GM12891 (cell line): Measurements from ENCODE around the gene AQP12A.

ENCODE experiments used
- DNase-seq: peaks from one replicate; pipeline ENCODE4 v3.0.0; 2011; ENCODE audit warnings: low spot score; ENCODE audit not compliant: insufficient read length
- FAIRE-seq: peaks from 2 replicates; lab custom pipeline; 2011; peaks lifted over from hg19 to GRCh38; lab: Jason Lieb, UNC
- PAX5 ChIP-seq: IDR thresholded peaks from 2 replicates; pipeline ENCODE4 v1.6.1; 2011; ENCODE audit warnings: low read length, moderate library complexity, mild to moderate bottlenecking; ENCODE audit not compliant: insufficient read depth, severe bottlenecking
- POLR2A ChIP-seq: IDR thresholded peaks from 2 replicates; pipeline ENCODE4 v1.6.1; 2011; ENCODE audit warnings: low read depth, low read length, control low read depth
- POLR2AphosphoS5 ChIP-seq: IDR thresholded peaks from 2 replicates; pipeline ENCODE4 v1.6.1; 2011; ENCODE audit warnings: low read depth, low read length, control low read depth
- POU2F2 ChIP-seq: IDR thresholded peaks from 2 replicates; pipeline ENCODE4 v1.6.1; 2011; ENCODE audit warnings: low read depth, mild to moderate bottlenecking, control low read depth, low read length, moderate library complexity
- SPI1 ChIP-seq: IDR thresholded peaks from 2 replicates; pipeline ENCODE4 v1.6.1; 2011; ENCODE audit warnings: low read depth, low read length, control low read depth
- TAF1 ChIP-seq: IDR thresholded peaks from 2 replicates; pipeline ENCODE4 v1.6.1; 2011; ENCODE audit warnings: low read depth, low read length, control low read depth

The AQP12A gene

DNA sequence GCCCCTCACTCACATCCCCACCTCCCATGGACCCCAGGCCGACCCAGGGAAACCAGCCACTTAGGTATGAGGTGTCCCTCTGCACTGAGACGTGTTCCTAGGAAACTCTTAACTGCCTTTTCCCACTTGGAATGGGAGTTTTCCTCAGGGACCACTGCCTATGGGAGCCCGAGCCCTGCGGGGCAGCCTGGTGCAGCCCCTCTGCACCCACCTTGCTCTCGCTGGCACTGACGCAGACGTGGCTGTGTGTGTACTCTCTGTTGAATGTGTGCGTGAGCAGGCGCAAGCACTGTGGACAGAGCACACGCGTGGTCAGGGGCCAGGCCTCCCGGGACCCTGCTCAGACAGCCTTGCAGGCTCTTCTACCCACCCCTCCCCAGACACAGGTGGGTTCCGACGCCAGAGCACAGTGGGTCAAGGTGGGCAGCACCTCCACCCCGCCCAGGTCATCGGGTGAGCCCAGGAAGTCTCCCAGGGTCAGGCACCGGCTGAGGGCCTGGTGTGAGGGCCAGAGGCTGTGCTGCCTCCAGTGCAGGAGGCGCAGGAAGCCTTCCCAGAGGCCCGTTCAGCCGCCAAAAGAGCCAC is 30.0 kb downstream of the AQP12A start:
- DNase-seq (no peak), FAIRE-seq (no peak)
- TF ChIP-seq POLR2A (no peak), POLR2AphosphoS5 (no peak), POU2F2 (no peak), TAF1 (no peak), PAX5 (no peak), SPI1 (no peak)

- FAIRE-seq, result no peak
- DNase-seq, result no peak
- TF ChIP-seq PAX5, result no peak
- no peak for TF ChIP-seq SPI1
- TF ChIP-seq POU2F2, result no peak
- TF ChIP-seq POLR2A, result no peak
- TF ChIP-seq POLR2AphosphoS5, result no peak
- TF ChIP-seq TAF1, result no peak
These were observed 30.7 kb downstream of the AQP12A start for GRCh38 chr2:240722376-240722775.

GRCh38 chr2:240722796-240723735 is 31.4 kb downstream of the AQP12A start:
- FAIRE-seq, result no peak

GRCh38 chr2:240723851-240724250 is 32.2 kb downstream of the AQP12A start:
- no peak for DNase-seq
- TF ChIP-seq PAX5 (no peak), POU2F2 (no peak), SPI1 (no peak), POLR2A (no peak), TAF1 (no peak), POLR2AphosphoS5 (no peak)
- no peak for FAIRE-seq

More at GRCh38 chr2:240722796-240723735, 31.4 kb downstream of the AQP12A start:
- no peak for TF ChIP-seq SPI1
- no peak for DNase-seq

GRCh38 chr2:240724431-240724830 is 32.8 kb downstream of the AQP12A start:
- TF ChIP-seq POU2F2 (no peak), POLR2A (no peak), TAF1 (no peak), POLR2AphosphoS5 (no peak), PAX5 (no peak), SPI1 (no peak)
- no peak for FAIRE-seq
- DNase-seq, result no peak

DNA sequence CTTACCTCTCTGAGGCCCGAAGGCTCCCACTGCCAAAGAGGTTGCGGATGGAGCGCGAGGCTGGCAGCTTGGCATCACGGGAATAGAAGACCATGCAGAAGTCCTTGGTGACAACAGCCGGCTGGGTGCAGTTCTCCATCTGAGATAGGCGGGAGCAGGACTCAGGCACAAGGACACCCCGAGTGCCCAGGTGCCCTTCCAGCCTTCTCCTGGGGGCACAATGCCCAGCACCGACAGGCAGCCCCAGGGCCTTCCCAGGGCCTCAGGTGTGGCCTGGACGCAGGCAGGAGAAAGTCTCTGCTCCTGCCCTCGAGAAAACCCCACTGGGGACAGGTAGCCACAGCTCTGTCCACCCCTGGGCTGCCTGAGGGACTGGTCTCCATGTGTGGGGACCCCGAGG is 33.6 kb downstream of the AQP12A start:
- DNase-seq (no peak), FAIRE-seq (no peak)
- TF ChIP-seq POLR2A, result no peak
- TF ChIP-seq POU2F2, result no peak
- TF ChIP-seq SPI1, result no peak
- TF ChIP-seq PAX5, result no peak
- TF ChIP-seq POLR2AphosphoS5, result no peak
- no peak for TF ChIP-seq TAF1

DNA sequence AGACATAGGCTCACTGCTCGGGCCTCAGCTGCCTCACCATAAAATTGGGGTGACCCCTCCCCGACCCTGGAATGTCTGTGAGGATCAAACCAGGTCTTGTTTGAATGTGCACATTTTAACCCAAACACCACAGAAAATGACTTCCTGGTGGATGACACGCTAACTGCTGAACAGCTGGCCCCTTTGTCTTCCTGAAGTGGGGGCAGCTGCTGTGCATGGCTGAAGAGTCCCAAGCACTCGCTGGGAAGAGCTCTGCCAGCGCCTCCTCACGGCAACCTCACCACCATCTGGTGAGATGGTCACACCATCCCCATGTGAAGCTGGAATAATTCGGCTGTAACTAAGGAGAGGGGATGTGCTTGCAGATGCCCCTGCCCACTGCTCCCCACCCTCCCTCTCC is 34.0 kb downstream of the AQP12A start:
- FAIRE-seq (no peak), DNase-seq (no peak)
- no peak for TF ChIP-seq POU2F2
- TF ChIP-seq POLR2A, result no peak
- no peak for TF ChIP-seq TAF1
- no peak for TF ChIP-seq POLR2AphosphoS5
- TF ChIP-seq SPI1, result no peak
- TF ChIP-seq PAX5, result no peak

- TF ChIP-seq TAF1 (no peak), POLR2A (no peak), PAX5 (no peak)
- FAIRE-seq (no peak), DNase-seq (no peak)
These were observed 35.2 kb downstream of the AQP12A start for GRCh38 chr2:240726876-240727275.

- FAIRE-seq, result no peak
- TF ChIP-seq TAF1 (no peak), POLR2AphosphoS5 (no peak), PAX5 (no peak), POU2F2 (no peak), POLR2A (no peak), SPI1 (no peak)
These were observed 35.8 kb downstream of the AQP12A start for GRCh38 chr2:240727439-240727838.

DNA sequence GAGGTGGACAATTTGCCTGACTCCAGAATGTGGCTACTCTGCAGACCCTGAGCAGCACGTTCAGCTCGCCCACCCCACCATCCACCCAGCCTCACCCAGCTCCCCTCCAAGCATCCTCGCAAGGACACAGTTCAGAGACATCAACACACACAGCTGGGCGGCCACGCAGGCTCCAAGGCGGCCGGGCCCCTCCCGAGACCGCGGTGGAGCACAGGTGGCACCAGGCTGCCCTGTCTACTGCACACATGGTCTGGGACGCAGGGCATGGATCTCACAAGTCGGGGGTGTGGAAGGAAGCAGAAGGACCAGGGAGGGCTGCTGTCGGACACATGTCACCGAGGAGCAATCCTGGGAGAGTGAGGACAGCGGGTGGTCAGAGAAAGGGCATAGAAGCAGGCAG is 36.2 kb downstream of the AQP12A start:
- FAIRE-seq, result no peak
- DNase-seq, result no peak
- TF ChIP-seq SPI1, result no peak

More at GRCh38 chr2:240727439-240727838, 35.8 kb downstream of the AQP12A start:
- no peak for DNase-seq
